PC-9 (cell line): ENCODE results near the gene CLNK.

Experiments
- CTCF ChIP-seq: fragments of 200-600 bp; sonication (generic); conservative IDR thresholded peaks from 2 replicates; pipeline ENCODE4 v1.6.1; 2017; ENCODE audit warnings: mixed run types, antibody characterized with exemption, mild to moderate bottlenecking, moderate library complexity
- EZH2 ChIP-seq: fragments of 200-600 bp; sonication (generic); IDR thresholded peaks from 2 replicates; pipeline ENCODE4 v1.8.0; 2017; ENCODE audit warnings: antibody characterized with exemption, low read depth

DNA sequence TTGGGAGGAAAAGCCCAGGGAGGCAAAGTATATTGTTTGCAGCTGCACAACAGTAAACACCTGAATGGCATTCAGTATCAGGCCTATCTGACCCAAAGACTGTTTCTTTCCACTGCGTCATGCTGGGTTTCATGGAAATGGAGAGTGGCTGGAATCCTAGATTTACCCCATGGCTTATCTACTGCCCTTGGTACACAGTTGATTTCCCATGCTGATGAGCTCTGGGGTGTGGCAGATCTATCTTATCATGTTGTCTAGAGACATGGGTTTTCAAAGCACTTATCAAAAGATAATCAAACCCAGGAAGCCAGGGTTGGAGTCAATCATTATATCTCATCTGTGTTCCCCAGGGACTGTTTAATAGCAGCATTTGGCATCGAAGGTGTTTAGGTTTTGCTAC lies 72.1 kb downstream of the CLNK start:
- TF ChIP-seq CTCF (no peak), EZH2 (no peak)
